ENCODE measurements around the gene CHURC1.
A peak's percentile ranks its signal among the peaks of the same experiment; 100 is the strongest.

Gene CHURC1

GRCh38 chr14:64923015-64923414, 8.8 kb downstream of the CHURC1 start:
- Histone ChIP-seq H3K27me3 (ENCODE audit: control insufficient read depth in 5 of 5, insufficient read depth in 4 of 5, low read length in 5 of 5) (no peaks in the 10 kb centered on the region), H3K9me3 (ENCODE audit: control insufficient read depth in 5 of 5, low read length in 5 of 5) (no peaks in the 10 kb centered on the region), H3K36me3 (ENCODE audit: control insufficient read depth in 5 of 5, insufficient read depth in 5 of 5, low read length in 5 of 5) (peaks cover 26 to 34% (median 30%) of the 10 kb centered on the region in 5 donors), H3K4me1 (ENCODE audit: control insufficient read depth in 5 of 5, insufficient read depth in 5 of 5, low read length in 5 of 5) (peaks cover 0 to 26% (median 5%) of the 10 kb centered on the region in 5 donors), H3K4me3 (ENCODE audit: low read depth in 1 of 5, low read length in 5 of 5) (no peak overlapping the region), H3K9ac (ENCODE audit: low read length in 5 of 5) (no peak overlapping the region), H3K27ac (ENCODE audit: low read depth, low read length) (no peak overlapping the region)

GRCh38 chr14:64926398-64926995, 12.2 kb downstream of the CHURC1 start:
- Histone ChIP-seq H3K36me3 (ENCODE audit: control insufficient read depth in 5 of 5, insufficient read depth in 5 of 5, low read length in 5 of 5) (peaks cover 38 to 62% (median 45%) of the 10 kb centered on the region in 5 donors), H3K27ac (ENCODE audit: low read depth, low read length) (no peak overlapping the region)

GRCh38 chr14:64927031-64927430, 12.8 kb downstream of the CHURC1 start:
- H3K27me3 ChIP-seq (ENCODE audit: control insufficient read depth in 5 of 5, insufficient read depth in 4 of 5, low read length in 5 of 5), result no peaks in the 10 kb centered on the region
- no peak overlapping the region for H3K27ac ChIP-seq (ENCODE audit: low read depth, low read length)
- H3K4me3 ChIP-seq (ENCODE audit: low read depth in 1 of 5, low read length in 5 of 5), result no peak overlapping the region
- peaks cover 41 to 66% (median 46%) of the 10 kb centered on the region in 5 donors for H3K36me3 ChIP-seq (ENCODE audit: control insufficient read depth in 5 of 5, insufficient read depth in 5 of 5, low read length in 5 of 5)
- H3K4me1 ChIP-seq (ENCODE audit: control insufficient read depth in 5 of 5, insufficient read depth in 5 of 5, low read length in 5 of 5), result no peaks in the 10 kb centered on the region
- H3K9me3 ChIP-seq (ENCODE audit: control insufficient read depth in 5 of 5, low read length in 5 of 5), result no peaks in the 10 kb centered on the region
- H3K9ac ChIP-seq (ENCODE audit: low read length in 5 of 5), result no peak overlapping the region

More at GRCh38 chr14:64926398-64926995, 12.2 kb downstream of the CHURC1 start:
- no peak overlapping the region for H3K4me3 ChIP-seq (ENCODE audit: low read depth in 1 of 5, low read length in 5 of 5)
- H3K9me3 ChIP-seq (ENCODE audit: control insufficient read depth in 5 of 5, low read length in 5 of 5), result no peaks in the 10 kb centered on the region
- H3K27me3 ChIP-seq (ENCODE audit: control insufficient read depth in 5 of 5, insufficient read depth in 4 of 5, low read length in 5 of 5), result no peaks in the 10 kb centered on the region
- peaks cover 0 to 3% (median 0%) of the 10 kb centered on the region in 5 donors for H3K4me1 ChIP-seq (ENCODE audit: control insufficient read depth in 5 of 5, insufficient read depth in 5 of 5, low read length in 5 of 5)
- H3K9ac ChIP-seq (ENCODE audit: low read length in 5 of 5), result no peak overlapping the region

DNA sequence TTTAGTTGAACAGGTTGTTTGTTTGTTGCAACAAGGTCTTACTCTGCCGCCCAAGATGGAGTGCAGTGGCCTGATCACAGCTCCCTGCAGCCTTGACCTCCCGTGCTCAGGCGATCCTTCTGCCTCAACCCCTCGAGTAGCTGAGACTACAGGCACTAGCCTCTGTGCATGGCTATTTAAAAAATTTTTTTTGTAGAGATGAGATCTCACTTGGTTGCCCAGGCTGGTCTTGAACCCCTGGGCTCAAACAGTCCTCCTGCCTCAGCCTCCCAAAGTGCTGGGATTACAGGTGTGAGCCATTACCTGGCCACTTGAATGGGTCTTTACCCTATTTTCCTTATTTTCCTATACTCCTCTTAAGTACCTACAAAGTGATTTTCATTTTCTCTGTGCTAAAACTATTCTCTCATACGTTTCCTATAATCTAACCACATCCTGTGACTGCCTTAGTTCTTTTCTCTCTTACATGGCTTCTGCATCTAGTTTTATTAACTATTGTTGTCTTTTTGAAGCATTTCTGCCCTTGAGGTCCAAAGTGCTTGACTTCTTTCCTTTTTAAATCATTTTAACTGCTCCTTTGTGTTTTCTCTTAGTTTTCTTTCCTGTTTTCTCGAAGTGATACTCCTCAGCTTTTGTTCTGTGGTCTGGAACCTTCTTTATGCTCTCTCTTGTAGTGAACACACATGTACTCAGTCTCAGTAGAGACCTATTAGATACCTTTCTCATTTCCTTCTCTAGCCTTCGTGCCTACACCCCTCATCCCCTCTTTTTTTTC, 14.2 kb downstream of the CHURC1 start:
- Histone ChIP-seq H3K9me3 (ENCODE audit: control insufficient read depth in 5 of 5, low read length in 5 of 5) (no peaks in the 10 kb centered on the region), H3K36me3 (ENCODE audit: control insufficient read depth in 5 of 5, insufficient read depth in 5 of 5, low read length in 5 of 5) (peaks cover 48 to 80% (median 60%) of the 10 kb centered on the region in 5 donors), H3K27ac (ENCODE audit: low read depth, low read length) (no peak overlapping the region), H3K4me3 (ENCODE audit: low read depth in 1 of 5, low read length in 5 of 5) (no peak overlapping the region), H3K4me1 (ENCODE audit: control insufficient read depth in 5 of 5, insufficient read depth in 5 of 5, low read length in 5 of 5) (no peaks in the 10 kb centered on the region), H3K9ac (ENCODE audit: low read length in 5 of 5) (no peak overlapping the region), H3K27me3 (ENCODE audit: control insufficient read depth in 5 of 5, insufficient read depth in 4 of 5, low read length in 5 of 5) (no peaks in the 10 kb centered on the region)

DNA sequence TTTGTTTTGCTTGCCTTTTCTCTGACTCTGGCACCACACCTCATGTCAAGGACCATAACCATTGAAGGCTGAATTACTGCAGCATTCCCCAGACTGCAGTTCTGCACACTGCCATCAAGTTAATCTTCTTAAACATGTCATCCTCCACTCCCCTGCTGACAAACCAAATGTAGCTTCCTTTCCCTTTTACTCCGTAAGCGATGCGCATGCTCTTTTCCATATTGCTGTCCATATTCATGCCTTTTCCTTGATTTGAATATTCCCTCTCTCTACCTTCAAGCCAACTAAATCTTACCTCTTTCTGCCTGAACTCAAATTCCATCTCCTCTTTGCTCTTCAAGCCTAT, 14.7 kb downstream of the CHURC1 start:
- no peaks in the 10 kb centered on the region for H3K27me3 ChIP-seq (ENCODE audit: control insufficient read depth in 5 of 5, insufficient read depth in 4 of 5, low read length in 5 of 5)
- H3K36me3 ChIP-seq (ENCODE audit: control insufficient read depth in 5 of 5, insufficient read depth in 5 of 5, low read length in 5 of 5), result peaks cover 51 to 81% (median 60%) of the 10 kb centered on the region in 5 donors
- no peak overlapping the region for H3K27ac ChIP-seq (ENCODE audit: low read depth, low read length)
- H3K9me3 ChIP-seq (ENCODE audit: control insufficient read depth in 5 of 5, low read length in 5 of 5), result no peaks in the 10 kb centered on the region
- H3K4me1 ChIP-seq (ENCODE audit: control insufficient read depth in 5 of 5, insufficient read depth in 5 of 5, low read length in 5 of 5), result no peaks in the 10 kb centered on the region
- H3K4me3 ChIP-seq (ENCODE audit: low read depth in 1 of 5, low read length in 5 of 5), result no peak overlapping the region
- no peak overlapping the region for H3K9ac ChIP-seq (ENCODE audit: low read length in 5 of 5)

GRCh38 chr14:64930085-64930843, 16.0 kb downstream of the CHURC1 start:
- H3K36me3 ChIP-seq (ENCODE audit: control insufficient read depth in 5 of 5, insufficient read depth in 5 of 5, low read length in 5 of 5), result peaks cover 43 to 74% (median 49%) of the 10 kb centered on the region in 5 donors
- H3K4me3 ChIP-seq (ENCODE audit: low read depth in 1 of 5, low read length in 5 of 5), result no peak overlapping the region
- peak overlapping the region in 1 of 5 donors; percentile 34 for H3K9ac ChIP-seq (ENCODE audit: low read length in 5 of 5)
- no peaks in the 10 kb centered on the region for H3K9me3 ChIP-seq (ENCODE audit: control insufficient read depth in 5 of 5, low read length in 5 of 5)
- H3K4me1 ChIP-seq (ENCODE audit: control insufficient read depth in 5 of 5, insufficient read depth in 5 of 5, low read length in 5 of 5), result no peaks in the 10 kb centered on the region
- no peaks in the 10 kb centered on the region for H3K27me3 ChIP-seq (ENCODE audit: control insufficient read depth in 5 of 5, insufficient read depth in 4 of 5, low read length in 5 of 5)
- no peak overlapping the region for H3K27ac ChIP-seq (ENCODE audit: low read depth, low read length)

GRCh38 chr14:64931123-64931522, 16.9 kb downstream of the CHURC1 start:
- H3K4me3 ChIP-seq (ENCODE audit: low read depth in 1 of 5, low read length in 5 of 5), result no peak overlapping the region
- H3K27me3 ChIP-seq (ENCODE audit: control insufficient read depth in 5 of 5, insufficient read depth in 4 of 5, low read length in 5 of 5), result no peaks in the 10 kb centered on the region
- no peak overlapping the region for H3K9ac ChIP-seq (ENCODE audit: low read length in 5 of 5)
- no peak overlapping the region for H3K27ac ChIP-seq (ENCODE audit: low read depth, low read length)
- H3K36me3 ChIP-seq (ENCODE audit: control insufficient read depth in 5 of 5, insufficient read depth in 5 of 5, low read length in 5 of 5), result peaks cover 41 to 68% (median 53%) of the 10 kb centered on the region in 5 donors
- H3K9me3 ChIP-seq (ENCODE audit: control insufficient read depth in 5 of 5, low read length in 5 of 5), result no peaks in the 10 kb centered on the region
- H3K4me1 ChIP-seq (ENCODE audit: control insufficient read depth in 5 of 5, insufficient read depth in 5 of 5, low read length in 5 of 5), result no peaks in the 10 kb centered on the region

DNA sequence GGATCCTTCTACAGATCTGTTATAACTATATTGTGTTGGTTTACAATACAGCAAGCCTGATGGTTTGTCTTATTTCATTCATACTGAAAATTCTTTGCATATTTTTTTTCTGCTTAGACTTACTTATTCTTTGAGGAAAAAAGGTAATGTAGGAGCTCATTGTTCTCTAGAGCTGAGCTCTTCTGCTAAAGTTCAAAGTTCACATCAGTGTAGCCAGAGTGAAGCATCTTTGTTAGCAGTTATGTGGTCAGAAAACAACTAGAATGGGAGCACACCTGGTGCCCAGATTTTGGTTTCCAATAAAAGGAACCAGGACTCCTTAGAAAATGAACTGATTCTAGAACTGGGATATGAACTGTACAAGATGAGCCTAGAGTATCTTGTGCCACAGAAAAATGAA, 18.0 kb downstream of the CHURC1 start:
- H3K9ac ChIP-seq (ENCODE audit: low read length in 5 of 5), result no peak overlapping the region
- no peak overlapping the region for H3K27ac ChIP-seq (ENCODE audit: low read depth, low read length)
- no peaks in the 10 kb centered on the region for H3K27me3 ChIP-seq (ENCODE audit: control insufficient read depth in 5 of 5, insufficient read depth in 4 of 5, low read length in 5 of 5)
- H3K4me3 ChIP-seq (ENCODE audit: low read depth in 1 of 5, low read length in 5 of 5), result no peak overlapping the region
- peaks cover 0 to 3% (median 0%) of the 10 kb centered on the region in 5 donors for H3K4me1 ChIP-seq (ENCODE audit: control insufficient read depth in 5 of 5, insufficient read depth in 5 of 5, low read length in 5 of 5)
- H3K9me3 ChIP-seq (ENCODE audit: control insufficient read depth in 5 of 5, low read length in 5 of 5), result no peaks in the 10 kb centered on the region
- H3K36me3 ChIP-seq (ENCODE audit: control insufficient read depth in 5 of 5, insufficient read depth in 5 of 5, low read length in 5 of 5), result peaks cover 30 to 58% (median 42%) of the 10 kb centered on the region in 5 donors

DNA sequence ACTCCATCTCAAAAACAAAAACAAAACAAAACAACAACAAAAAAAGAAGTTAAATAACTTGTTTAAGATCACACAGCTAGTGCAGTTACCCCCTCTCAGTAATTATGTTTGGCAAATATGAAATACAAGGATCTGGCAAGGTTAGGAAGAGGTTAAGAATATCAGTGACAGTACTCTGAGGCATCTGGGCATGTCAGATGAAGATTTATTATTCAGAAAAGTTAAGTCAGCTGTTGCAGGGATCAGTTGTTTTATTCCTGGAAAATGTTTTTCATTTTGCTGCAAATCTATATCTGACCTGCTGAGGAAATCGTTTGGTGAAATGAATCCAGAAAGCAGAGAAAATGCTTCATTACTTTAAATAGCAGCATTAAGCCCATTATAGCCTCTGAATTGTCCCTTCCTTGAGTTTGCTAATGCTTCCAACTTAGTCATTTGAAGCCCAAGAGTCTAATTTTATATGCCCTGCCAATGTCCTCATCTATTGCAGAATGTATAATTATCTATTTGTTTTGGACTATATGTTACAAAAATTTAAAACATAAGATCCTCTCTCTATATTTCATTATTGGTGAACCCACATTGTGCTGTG, 20.2 kb downstream of the CHURC1 start:
- no peak overlapping the region for H3K27ac ChIP-seq (ENCODE audit: low read depth, low read length)
- H3K4me1 ChIP-seq (ENCODE audit: control insufficient read depth in 5 of 5, insufficient read depth in 5 of 5, low read length in 5 of 5), result peaks cover 0 to 3% (median 0%) of the 10 kb centered on the region in 5 donors
- H3K36me3 ChIP-seq (ENCODE audit: control insufficient read depth in 5 of 5, insufficient read depth in 5 of 5, low read length in 5 of 5), result peaks cover 15 to 52% (median 32%) of the 10 kb centered on the region in 5 donors
- no peak overlapping the region for H3K9ac ChIP-seq (ENCODE audit: low read length in 5 of 5)
- H3K27me3 ChIP-seq (ENCODE audit: control insufficient read depth in 5 of 5, insufficient read depth in 4 of 5, low read length in 5 of 5), result no peaks in the 10 kb centered on the region
- H3K4me3 ChIP-seq (ENCODE audit: low read depth in 1 of 5, low read length in 5 of 5), result no peak overlapping the region
- no peaks in the 10 kb centered on the region for H3K9me3 ChIP-seq (ENCODE audit: control insufficient read depth in 5 of 5, low read length in 5 of 5)
